ENCODE results near the gene SRRM2.

GRCh38 chr16:2810651-2811050 lies 58.2 kb downstream of the SRRM2 start:
- TF ChIP-seq CTCF (IDR thresholded peaks at IDR 0.05; ENCODE audit: insufficient read depth, low read depth, low read length) (no peak), EZH2 (IDR thresholded peaks at IDR 0.05; ENCODE audit: insufficient read depth, low read length) (no peak)
